Osteoblast (primary cell): Measurements from ENCODE around the gene ABCB4. TPM values are rescaled to one million over a fixed set of nuclear protein-coding genes. Genes with fewer than 3 reads are reported as not detected.

Source experiments
- DNase-seq: peaks from one replicate; pipeline ENCODE4 v3.0.0; 2011; ENCODE audit warnings: low spot score, mixed read lengths; ENCODE audit not compliant: insufficient read length; ENCODE audit errors: missing footprints
- H2AFZ ChIP-seq: 2 replicates; pipeline ENCODE4 v1.6.0; 2011; ENCODE audit warnings: mild to moderate bottlenecking, low read length
- H3K27ac ChIP-seq: 2 replicates; pipeline ENCODE4 v1.5.1; 2011; ENCODE audit warnings: mild to moderate bottlenecking, low read depth, low read length, moderate library complexity
- H3K27me3 ChIP-seq: 2 replicates; pipeline ENCODE4 v1.6.0; 2012; ENCODE audit warnings: mild to moderate bottlenecking, control low read depth, inconsistent platforms, low read length, moderate library complexity; ENCODE audit not compliant: insufficient read depth
- H3K36me3 ChIP-seq: 2 replicates; pipeline ENCODE4 v1.5.1; 2011; ENCODE audit warnings: mild to moderate bottlenecking, low read length, control low read depth, moderate library complexity; ENCODE audit not compliant: insufficient read depth
- H3K4me1 ChIP-seq: 2 replicates; pipeline ENCODE4 v1.5.1; 2011; ENCODE audit warnings: mild to moderate bottlenecking, low read length, control low read depth, moderate library complexity; ENCODE audit not compliant: insufficient read depth
- H3K4me2 ChIP-seq: 2 replicates; pipeline ENCODE4 v1.6.0; 2011; ENCODE audit warnings: mild to moderate bottlenecking, low read length; ENCODE audit not compliant: insufficient read depth
- H3K4me3 ChIP-seq: fragments of 200-600 bp; sonication (generic); 3 replicates; pipeline ENCODE4 v1.5.1; 2012; ENCODE audit warnings: mild to moderate bottlenecking, low read length, inconsistent platforms; ENCODE audit not compliant: insufficient read depth
- H3K79me2 ChIP-seq: 2 replicates; pipeline ENCODE4 v1.6.0; 2012; ENCODE audit warnings: mild to moderate bottlenecking, low read length, control low read depth, inconsistent platforms; ENCODE audit not compliant: insufficient read depth
- H3K9me3 ChIP-seq: 2 replicates; pipeline ENCODE4 v1.5.1; 2011; ENCODE audit warnings: low read depth, low read length, control low read depth
- H4K20me1 ChIP-seq: 2 replicates; pipeline ENCODE4 v1.6.0; 2012; ENCODE audit warnings: mild to moderate bottlenecking, low read length, control low read depth; ENCODE audit not compliant: insufficient read depth
- CTCF ChIP-seq: IDR thresholded peaks from 2 replicates; pipeline ENCODE4 v1.5.1; 2011; ENCODE audit warnings: mild to moderate bottlenecking, low read depth, low read length, moderate library complexity; ENCODE audit errors: extremely low read depth
- total RNA-seq: library from RNA; depleted of rRNA; stranded (reverse); fragments of >200 nt; gene quantifications from 2 replicates; pipeline ENCODE4 v1.2.3, GENCODE V29; 2012

The ABCB4 gene
- under 0.01 and 0.36 TPM in 2 replicates for total RNA-seq

GRCh38 chr7:87475359-87476178 lies at the start of gene ABCB4:
Gene ABCB4, minus strand, starts transcription at chr7:87475680. Its CDS starts 215 bp downstream, at chr7:87475465.
- no peak for DNase-seq
- H3K4me3 ChIP-seq = peak within 1 kb of the TSS; percentile 61
- no peaks in the 10 kb centered on the region for H4K20me1 ChIP-seq

GRCh38 chr7:87518735-87519134 lies 43.3 kb upstream of the ABCB4 start:
- no peak overlapping the region for H3K4me3 ChIP-seq
- DNase-seq = no peak
- H4K20me1 ChIP-seq = no peaks in the 10 kb centered on the region

More at GRCh38 chr7:87475359-87476178, at the start of gene ABCB4:
- peak within 1 kb of the TSS; percentile 58 for H3K27ac ChIP-seq
- H3K36me3 ChIP-seq = no peaks in the 10 kb centered on the region
- H3K79me2 ChIP-seq = no peaks in the 10 kb centered on the region
- no peaks in the 10 kb centered on the region for H3K9me3 ChIP-seq
- H3K27me3 ChIP-seq = peaks cover 19% of the 10 kb centered on the region
- H3K4me2 ChIP-seq = peak within 1 kb of the TSS; percentile 74
- H3K4me1 ChIP-seq = peaks cover 10% of the 10 kb centered on the region
- H2AFZ ChIP-seq = peak within 1 kb of the TSS; percentile 73
- no peak for TF ChIP-seq CTCF

GRCh38 chr7:87517891-87518290 lies 42.4 kb upstream of the ABCB4 start:
- Histone ChIP-seq H3K27ac (no peak overlapping the region), H2AFZ (no peak overlapping the region), H3K9me3 (no peaks in the 10 kb centered on the region), H3K36me3 (no peaks in the 10 kb centered on the region), H3K4me2 (no peak overlapping the region), H3K79me2 (no peaks in the 10 kb centered on the region), H3K27me3 (no peaks in the 10 kb centered on the region), H3K4me3 (no peak overlapping the region), H4K20me1 (no peaks in the 10 kb centered on the region), H3K4me1 (no peaks in the 10 kb centered on the region)
- DNase-seq = no peak
- no peak for TF ChIP-seq CTCF

More at GRCh38 chr7:87518735-87519134, 43.3 kb upstream of the ABCB4 start:
- Histone ChIP-seq H2AFZ (no peak overlapping the region), H3K79me2 (no peaks in the 10 kb centered on the region), H3K4me2 (no peak overlapping the region), H3K27me3 (no peaks in the 10 kb centered on the region), H3K4me1 (no peaks in the 10 kb centered on the region), H3K36me3 (no peaks in the 10 kb centered on the region), H3K27ac (no peak overlapping the region), H3K9me3 (no peaks in the 10 kb centered on the region)
- TF ChIP-seq CTCF = no peak

- Histone ChIP-seq H3K79me2 (no peaks in the 10 kb centered on the region), H3K36me3 (no peaks in the 10 kb centered on the region), H3K27ac (no peak overlapping the region), H4K20me1 (no peaks in the 10 kb centered on the region), H3K4me3 (no peak overlapping the region), H3K4me1 (no peaks in the 10 kb centered on the region), H2AFZ (no peak overlapping the region), H3K27me3 (no peaks in the 10 kb centered on the region), H3K4me2 (no peak overlapping the region), H3K9me3 (no peaks in the 10 kb centered on the region)
- no peak for TF ChIP-seq CTCF
- no peak for DNase-seq
Observed at GRCh38 chr7:87517136-87517815, 41.8 kb upstream of the ABCB4 start.
